H1 (cell line): ENCODE data around the gene IQCN. TPM values are rescaled to one million over a fixed set of nuclear protein-coding genes. Genes with fewer than 3 reads are reported as not detected.

Source experiments
- CBX8 ChIP-seq: fragments of 300-800, 300-1000 bp; sonication (generic); IDR thresholded peaks from 2 replicates; pipeline ENCODE4 v1.7.1; 2016; ENCODE audit warnings: low read depth, low read length, borderline replicate concordance
- CTCF ChIP-seq, 3 experiments: IDR thresholded peaks; 1 replicate in 2 of 3; 2 replicates in 1 of 3; pipeline versions ENCODE4 v1.5.1 to v1.6.1; 2011; ENCODE audit warnings: low read length in 3 of 3, mild to moderate bottlenecking in 3 of 3, inconsistent platforms in 2 of 3, low read depth in 1 of 3, moderate library complexity in 1 of 3; ENCODE audit not compliant: insufficient read depth in 1 of 3; ENCODE audit errors: control extremely low read depth in 1 of 3
- E2F6 ChIP-seq: IDR thresholded peaks from 2 replicates; pipeline ENCODE4 v1.6.1; 2012; ENCODE audit warnings: inconsistent platforms
- EP300 ChIP-seq, 2 experiments: IDR thresholded peaks; 1 replicate in 1 of 2; 2 replicates in 1 of 2; pipeline ENCODE4 v1.6.1; 2011 to 2012; ENCODE audit warnings: low read depth in 2 of 2, low read length in 2 of 2, mild to moderate bottlenecking in 2 of 2, borderline replicate concordance in 1 of 2, inconsistent platforms in 1 of 2, moderate library complexity in 1 of 2
- HDAC2 ChIP-seq, 2 experiments: fragments of 300-600 bp in 1 of 2; sonication (generic) in 1 of 2; IDR thresholded peaks; 2 replicates each; pipeline ENCODE4 v1.6.1; 2011 to 2012; ENCODE audit warnings: low read depth in 2 of 2, low read length in 2 of 2, mild to moderate bottlenecking in 2 of 2, moderate library complexity in 2 of 2, borderline replicate concordance in 1 of 2, inconsistent platforms in 1 of 2
- KDM1A ChIP-seq: fragments of 200-600, 300-600 bp; sonication (generic); IDR thresholded peaks from 2 replicates; pipeline ENCODE4 v1.7.1; 2016; ENCODE audit warnings: mild to moderate bottlenecking, low read length, borderline replicate concordance
- MAFK ChIP-seq: IDR thresholded peaks from 2 replicates; pipeline ENCODE4 v1.6.1; 2012; ENCODE audit warnings: low read depth, mild to moderate bottlenecking, improper control_type of control experiment, low read length
- NRF1 ChIP-seq: IDR thresholded peaks from 2 replicates; pipeline ENCODE4 v1.6.1; 2011; ENCODE audit warnings: mild to moderate bottlenecking, low read depth, low read length, improper control_type of control experiment
- POLR2A ChIP-seq, 2 experiments: IDR thresholded peaks; 1 replicate in 1 of 2; 2 replicates in 1 of 2; pipeline ENCODE4 v1.6.1; 2011; ENCODE audit warnings: low read depth in 2 of 2, low read length in 2 of 2, mild to moderate bottlenecking in 2 of 2; ENCODE audit errors: control extremely low read depth in 1 of 2
- RBBP5 ChIP-seq: IDR thresholded peaks from 2 replicates; pipeline ENCODE4 v1.7.1; 2012; ENCODE audit warnings: low read depth, mild to moderate bottlenecking, inconsistent platforms, low read length, moderate library complexity, borderline replicate concordance
- SIN3A ChIP-seq, 2 experiments: IDR thresholded peaks in 1 of 2; conservative IDR thresholded peaks in 1 of 2; 2 replicates each; pipeline ENCODE4 v1.6.1; 2011 to 2012; ENCODE audit warnings: low read length in 2 of 2, improper control_type of control experiment in 1 of 2, low read depth in 1 of 2, mild to moderate bottlenecking in 1 of 2
- SIRT6 ChIP-seq: IDR thresholded peaks from one replicate; pipeline ENCODE4 v1.7.1; 2012; ENCODE audit warnings: low read length, inconsistent platforms
- SP1 ChIP-seq: IDR thresholded peaks from 2 replicates; pipeline ENCODE4 v1.6.1; 2011; ENCODE audit warnings: low read depth, low read length
- SUZ12 ChIP-seq: fragments of 200-600 bp; sonication (generic); IDR thresholded peaks from 2 replicates; pipeline ENCODE4 v1.6.1; 2012; ENCODE audit warnings: mild to moderate bottlenecking, inconsistent platforms, low read length, moderate library complexity, mixed read lengths
- TAF7 ChIP-seq: optimal IDR thresholded peaks from 2 replicates; pipeline ENCODE3; 2011; ENCODE audit warnings: low read depth, mild to moderate bottlenecking, inconsistent platforms, low read length, moderate library complexity, borderline replicate concordance
- TEAD4 ChIP-seq: IDR thresholded peaks from 2 replicates; pipeline ENCODE4 v1.6.1; 2012; ENCODE audit warnings: low read depth, low read length, inconsistent platforms, mixed read lengths
- USF2 ChIP-seq: IDR thresholded peaks from 2 replicates; pipeline ENCODE4 v1.6.1; 2011; ENCODE audit warnings: low read length, improper control_type of control experiment
- ZNF274 ChIP-seq: IDR thresholded peaks from 2 replicates; pipeline ENCODE4 v1.7.0; 2012; ENCODE audit warnings: low read length, borderline replicate concordance; ENCODE audit errors: extremely low read depth
- polyA plus RNA-seq, 7 experiments: library from polyadenylated mRNA; depleted of rRNA in 3 of 7; stranded (reverse) in 5 of 7; unstranded in 2 of 7; fragments of >200 nt in 5 of 7; fragments of 200-250 nt in 2 of 7; gene quantifications; 1 replicate in 5 of 7; 2 replicates in 1 of 7; 4 replicates in 1 of 7; pipeline versions ENCODE4 v1.2.1 to v1.2.3, GENCODE V29; 2011 to 2013; ENCODE audit warnings: missing spikeins in 2 of 7, mixed read lengths in 2 of 7
- total RNA-seq: library from RNA; stranded (reverse); fragmentation: NEBNext Ultra II Directional; extraction: Animal tissue kit (Norgen Biotek cat#: 25700); gene quantifications from 2 replicates; pipeline ENCODE4 v1.2.1, GENCODE V29; 2021

Gene IQCN
- total and polyA plus RNA-seq, 2 of the 8 experiments (the other 6 are each of a cell fraction or from before 2014, with no cell fraction given), result 0.36 to 1.0 TPM

GRCh38 chr19:18291590-18292461 lies 17.6 kb upstream of the IQCN start (continued):
- no peak for TF ChIP-seq HDAC2 (IDR thresholded peaks at IDR 0.05; ENCODE audit: borderline replicate concordance in 1 of 2, low read depth in 2 of 2, low read length in 2 of 2)
- TF ChIP-seq ZNF274, result no peak
- no peak for TF ChIP-seq TAF7
- 0 out of 2 replicates have a peak, but pooled peaks have one; percentile 17 for TF ChIP-seq SP1
- peak; percentile 95 for TF ChIP-seq TEAD4
- no peak for TF ChIP-seq CBX8
- TF ChIP-seq E2F6, result peak; percentile 93
- TF ChIP-seq RBBP5, result no peak; the same call in 1 of the 2 replicates
- TF ChIP-seq POLR2A (IDR thresholded peaks at IDR 0.05; ENCODE audit: control extremely low read depth in 1 of 2, low read depth in 2 of 2, low read length in 2 of 2), result no peak; a peak in 1 of 3 replicates
- no peak for TF ChIP-seq SUZ12
- TF ChIP-seq EP300 (IDR thresholded peaks at IDR 0.05; ENCODE audit: borderline replicate concordance in 1 of 2, low read depth in 2 of 2, low read length in 2 of 2), result no peak
- TF ChIP-seq NRF1, result no peak
- TF ChIP-seq SIN3A (conservative IDR thresholded peaks at IDR 0.05 in 1 of 2, IDR thresholded peaks at IDR 0.05 in 1 of 2; ENCODE audit: low read depth in 1 of 2, low read length in 2 of 2), result peak in 1 of 2 experiments; percentile 18; a peak in 2 of 4 replicates
- TF ChIP-seq SIRT6, result no peak
- no peak for TF ChIP-seq USF2
- TF ChIP-seq CTCF (IDR thresholded peaks at IDR 0.05; ENCODE audit: control extremely low read depth in 1 of 3, insufficient read depth in 1 of 3, low read depth in 1 of 3, low read length in 3 of 3), result no peak
- TF ChIP-seq KDM1A, result no peak
- no peak for TF ChIP-seq MAFK
